Measurements from ENCODE around the gene ZNF135.

Gene ZNF135

DNA sequence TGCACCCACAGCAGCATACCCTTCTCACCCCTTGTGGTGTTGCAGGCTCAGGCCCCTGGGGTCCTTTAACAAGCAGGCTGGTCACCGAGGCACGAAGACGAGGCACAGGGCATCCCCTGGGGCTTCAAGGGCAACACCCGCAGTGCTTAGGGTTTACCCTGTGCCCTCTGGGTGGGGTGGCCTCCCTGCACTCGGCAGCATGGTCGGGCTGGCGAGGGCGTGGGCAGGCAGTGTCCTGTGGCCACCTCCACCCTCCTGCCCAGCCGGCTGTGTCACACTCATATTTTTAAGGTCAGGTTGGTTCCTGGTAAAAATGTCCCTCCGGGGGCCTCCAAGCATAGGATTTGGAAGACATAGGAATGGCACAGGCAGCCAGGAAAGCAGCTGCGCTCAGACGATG is 11.4 kb upstream of the ZNF135 start:
- no peak for DNase-seq

DNA sequence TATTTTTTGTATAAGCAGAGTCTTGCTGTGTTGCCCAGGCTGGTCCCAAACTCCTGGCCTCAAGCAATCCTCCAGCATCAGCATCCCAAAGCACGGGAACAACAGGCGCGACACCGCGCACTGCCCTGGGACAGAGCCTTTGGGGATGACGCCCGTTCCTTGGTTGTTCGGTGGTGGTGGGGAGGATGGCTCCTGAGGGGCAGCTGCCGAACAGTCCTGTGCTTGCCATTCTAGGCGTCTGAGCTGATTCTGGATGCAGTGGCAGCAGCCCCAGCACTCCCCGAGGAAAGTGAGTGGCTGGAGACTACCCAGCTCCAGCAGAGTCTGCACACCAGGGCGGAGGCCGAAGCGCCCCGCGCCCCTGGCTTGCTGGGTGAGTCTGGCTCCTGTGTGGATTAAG is 6.8 kb upstream of the ZNF135 start:
- DNase-seq = no peak

DNA sequence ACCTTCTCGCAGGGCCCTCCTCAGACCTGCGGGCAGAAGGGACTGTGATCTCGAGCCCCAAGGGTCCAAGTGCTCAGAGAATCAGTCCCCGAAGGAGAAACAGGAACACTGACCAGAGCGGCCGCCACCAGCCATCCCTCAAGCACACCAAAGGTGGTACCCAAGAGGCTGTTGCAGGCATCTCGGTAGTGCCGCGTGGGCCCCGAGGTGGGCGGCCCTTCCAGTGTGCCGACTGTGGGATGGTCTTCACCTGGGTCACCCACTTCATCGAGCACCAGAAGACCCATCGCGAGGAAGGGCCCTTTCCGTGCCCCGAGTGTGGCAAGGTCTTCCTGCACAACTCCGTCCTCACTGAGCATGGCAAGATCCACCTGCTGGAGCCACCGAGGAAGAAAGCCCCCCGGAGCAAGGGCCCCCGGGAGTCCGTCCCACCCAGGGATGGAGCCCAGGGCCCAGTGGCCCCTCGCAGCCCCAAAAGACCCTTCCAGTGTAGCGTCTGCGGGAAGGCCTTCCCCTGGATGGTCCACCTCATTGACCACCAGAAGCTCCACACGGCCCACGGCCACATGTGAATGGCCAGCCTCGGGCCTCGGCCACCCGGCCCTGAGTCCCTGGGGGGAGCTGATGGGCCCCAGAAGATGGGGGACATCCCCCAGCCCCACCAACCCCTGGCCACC is 5.5 kb upstream of the ZNF135 start:
- DNase-seq = no peak

DNA sequence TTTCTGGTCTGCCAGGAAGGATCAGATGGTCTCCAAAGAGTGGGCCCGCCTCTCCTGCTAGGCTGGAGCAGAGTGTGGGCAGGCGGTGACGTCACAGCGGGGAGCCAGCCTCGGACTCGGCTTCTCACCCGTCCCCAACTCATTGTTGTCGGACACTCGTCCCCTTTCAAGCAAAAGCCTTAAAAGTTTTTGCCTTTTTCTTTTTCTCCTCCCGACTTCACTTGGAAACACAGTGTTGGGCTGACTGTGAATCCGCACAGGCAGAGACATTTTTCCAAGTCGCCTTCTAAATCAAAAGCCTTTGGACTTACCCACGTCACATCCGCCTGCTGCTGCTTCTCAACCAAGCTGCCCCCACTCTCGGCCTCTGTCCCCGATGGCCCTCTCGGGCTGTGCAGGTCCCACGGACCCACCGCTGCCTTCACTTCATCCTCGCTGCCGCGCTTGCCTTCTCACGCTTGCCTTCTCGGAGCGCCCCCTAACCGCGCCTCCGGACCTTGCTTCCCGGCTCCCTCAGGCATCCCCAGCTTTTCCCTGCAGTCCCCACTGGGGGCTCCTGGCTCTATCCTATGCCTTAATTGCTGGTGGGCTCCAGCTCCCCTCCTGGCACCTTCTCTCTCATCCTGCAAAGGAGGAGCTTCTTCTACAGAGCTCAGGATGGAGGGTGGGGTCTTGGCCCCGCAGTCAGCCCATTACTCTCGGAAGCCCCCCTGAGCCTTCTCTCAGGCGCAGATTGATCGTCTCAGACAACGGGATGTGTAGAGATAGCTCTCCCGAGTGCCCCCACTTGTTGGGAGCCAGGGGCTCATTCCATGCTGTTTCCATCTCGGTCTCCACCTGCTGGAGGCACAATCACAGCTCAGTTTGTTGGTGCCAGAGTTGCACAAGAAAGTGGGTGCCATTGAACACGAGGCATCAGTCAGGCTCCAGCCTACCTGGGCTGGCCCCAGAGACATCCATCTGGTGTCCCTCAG is 3.9 kb upstream of the ZNF135 start:
- no peak for DNase-seq

DNA sequence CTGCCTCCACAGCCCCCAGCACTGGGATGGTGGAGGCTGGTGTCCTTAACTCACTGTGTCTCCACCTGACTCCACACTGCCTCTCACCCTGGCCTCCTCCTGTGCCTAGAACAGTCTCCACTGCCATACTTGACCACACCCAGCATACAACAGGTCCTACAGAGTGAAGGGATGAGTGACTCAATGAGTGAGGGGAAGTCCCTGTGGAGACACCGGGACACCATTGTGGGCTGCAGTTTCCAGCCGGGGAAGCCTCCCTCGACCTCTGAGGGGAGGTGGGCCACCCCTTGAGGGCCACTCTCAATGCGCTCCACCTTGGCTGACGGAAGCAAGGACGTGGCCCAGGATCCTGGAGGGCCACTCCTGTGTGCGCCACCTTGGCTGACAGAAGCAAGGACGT is 2.8 kb upstream of the ZNF135 start:
- no peak for DNase-seq

DNA sequence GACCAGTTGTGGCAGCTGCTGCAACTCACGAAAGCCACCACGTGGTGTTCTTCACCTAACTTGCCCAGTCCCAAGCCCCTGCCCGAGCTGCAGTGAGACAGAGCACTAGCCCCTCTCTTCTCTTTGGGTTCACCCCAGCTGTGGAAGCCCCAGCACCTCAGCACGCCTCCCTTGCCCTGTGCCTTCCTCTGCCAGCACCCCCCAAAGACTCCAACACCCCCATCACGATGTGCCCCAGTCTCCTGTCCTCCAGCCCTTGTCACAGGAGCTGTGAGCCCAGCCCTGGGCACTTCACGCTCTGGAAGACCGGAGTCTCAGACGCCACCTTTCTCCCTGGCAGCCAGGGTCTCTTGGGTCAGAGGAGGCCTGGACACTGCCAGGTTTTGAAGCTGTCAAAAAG is 2.2 kb upstream of the ZNF135 start:
- no peak for DNase-seq

DNA sequence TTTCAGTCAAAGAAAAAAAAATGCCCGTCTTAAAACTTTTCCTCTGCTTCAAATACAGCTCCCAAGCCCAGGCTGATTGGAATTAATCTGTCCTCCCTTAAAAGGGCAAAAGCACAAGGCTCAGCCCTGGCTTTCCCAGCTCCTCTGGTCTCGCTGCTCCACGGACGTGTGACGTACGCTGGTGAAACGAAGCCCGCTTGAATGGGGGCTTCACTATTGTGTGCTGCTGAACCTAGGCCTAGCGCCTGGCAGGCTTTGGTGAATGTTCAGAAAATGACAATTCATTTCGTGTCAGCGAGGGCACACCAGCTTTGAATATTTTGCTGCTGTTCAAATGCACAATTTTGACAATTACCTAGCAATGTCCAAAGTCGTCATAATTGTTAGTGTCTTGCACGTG is 615 bp upstream of the ZNF135 start:
- no peak for DNase-seq

DNA sequence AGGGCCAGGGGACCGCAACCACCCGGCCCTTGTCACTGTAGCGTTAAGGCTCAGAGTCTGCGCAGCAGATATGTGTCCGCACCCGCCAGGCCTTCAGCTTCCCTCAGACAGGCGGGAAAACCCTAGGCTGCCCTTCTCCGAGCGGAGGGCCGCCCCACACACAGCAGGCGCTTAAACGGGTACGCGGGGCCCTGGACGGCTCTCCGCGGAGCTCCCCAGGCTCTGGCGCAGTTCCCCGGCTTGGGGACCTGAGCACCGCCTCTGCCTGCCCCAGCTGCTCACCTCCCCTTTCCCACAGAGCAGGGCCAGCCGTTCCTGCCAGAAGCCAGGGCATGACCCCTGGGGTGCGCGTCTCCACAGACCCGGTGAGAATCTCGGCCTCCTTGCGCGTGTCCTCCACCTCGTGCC is 593 bp downstream of the ZNF135 start:
- DNase-seq = no peak

DNA sequence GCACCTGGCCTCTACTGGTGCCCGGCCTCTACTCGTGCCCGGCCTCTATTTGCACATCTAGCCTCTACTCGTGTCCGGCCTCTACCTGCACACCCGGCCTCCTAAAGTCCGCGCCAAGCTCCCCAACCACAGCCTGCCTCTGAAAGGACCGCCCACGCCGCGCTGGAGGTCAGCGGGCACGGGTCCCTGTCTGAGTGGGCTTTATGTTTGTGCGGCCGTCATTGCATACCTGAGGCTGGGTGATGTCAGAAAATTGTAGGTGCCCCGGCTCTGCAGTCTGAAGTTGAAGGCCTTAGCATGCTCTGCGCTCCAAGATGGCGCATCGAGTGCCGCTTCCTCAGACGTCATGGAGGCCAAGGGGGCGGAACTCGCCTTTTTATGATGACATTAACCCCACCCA is 1.1 kb downstream of the ZNF135 start:
- DNase-seq = no peak

DNA sequence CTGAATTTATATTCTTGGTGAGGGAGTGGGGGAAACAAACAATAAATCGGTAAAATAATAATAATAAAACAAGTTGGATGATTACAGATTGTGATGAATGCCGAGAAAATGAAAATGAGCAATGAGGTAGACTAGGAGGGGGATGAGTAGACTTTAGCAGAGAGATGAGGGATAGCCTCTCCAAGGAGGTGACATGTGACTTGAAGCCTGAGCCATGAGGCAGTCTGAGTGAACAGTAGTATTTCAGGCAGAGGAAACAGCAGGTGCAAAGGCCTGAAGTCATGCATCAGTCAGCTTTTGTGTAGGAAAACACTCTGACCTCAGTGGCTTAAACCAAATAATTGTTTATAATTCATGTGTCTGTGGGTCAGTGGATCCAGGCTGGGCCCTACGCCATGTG is 4.6 kb downstream of the ZNF135 start:
- DNase-seq = no peak

DNA sequence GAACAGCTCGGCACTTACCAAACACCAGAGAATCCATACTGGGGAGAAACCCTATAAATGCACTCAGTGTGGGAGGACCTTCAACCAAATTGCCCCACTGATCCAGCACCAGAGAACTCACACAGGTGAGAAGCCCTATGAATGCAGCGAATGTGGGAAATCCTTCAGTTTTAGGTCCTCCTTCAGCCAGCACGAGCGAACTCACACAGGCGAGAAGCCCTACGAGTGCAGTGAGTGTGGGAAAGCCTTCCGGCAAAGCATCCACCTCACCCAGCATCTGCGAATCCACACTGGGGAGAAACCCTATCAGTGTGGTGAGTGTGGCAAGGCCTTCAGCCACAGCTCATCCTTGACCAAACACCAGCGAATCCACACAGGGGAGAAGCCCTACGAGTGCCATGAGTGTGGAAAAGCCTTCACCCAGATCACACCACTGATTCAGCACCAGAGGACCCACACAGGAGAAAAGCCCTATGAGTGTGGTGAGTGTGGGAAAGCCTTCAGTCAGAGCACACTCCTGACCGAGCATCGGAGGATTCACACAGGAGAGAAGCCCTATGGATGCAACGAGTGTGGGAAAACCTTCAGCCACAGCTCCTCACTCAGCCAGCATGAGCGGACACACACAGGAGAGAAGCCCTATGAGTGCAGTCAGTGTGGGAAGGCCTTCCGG is 8.3 kb downstream of the ZNF135 start:
- no peak for DNase-seq

DNA sequence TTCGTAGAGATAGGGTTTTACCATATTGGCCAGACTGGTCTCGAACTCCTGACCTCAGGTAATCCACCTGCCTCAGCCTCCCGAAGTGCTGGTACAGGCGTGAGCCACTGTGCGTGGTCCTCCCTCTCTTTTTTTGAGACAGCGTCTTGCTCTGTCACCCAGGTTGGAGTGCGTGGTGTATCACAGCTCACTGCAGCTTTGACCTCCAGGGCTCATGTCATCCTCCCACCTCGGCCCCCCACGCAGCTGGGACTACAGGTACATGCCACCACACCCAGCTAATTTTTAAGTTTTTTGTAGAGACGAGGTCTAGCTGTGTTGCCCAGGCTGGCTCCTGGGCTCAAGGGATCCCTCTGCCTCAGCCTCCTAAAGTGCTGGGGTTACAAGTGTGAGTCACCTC is 20.7 kb downstream of the ZNF135 start:
- no peak for DNase-seq

DNA sequence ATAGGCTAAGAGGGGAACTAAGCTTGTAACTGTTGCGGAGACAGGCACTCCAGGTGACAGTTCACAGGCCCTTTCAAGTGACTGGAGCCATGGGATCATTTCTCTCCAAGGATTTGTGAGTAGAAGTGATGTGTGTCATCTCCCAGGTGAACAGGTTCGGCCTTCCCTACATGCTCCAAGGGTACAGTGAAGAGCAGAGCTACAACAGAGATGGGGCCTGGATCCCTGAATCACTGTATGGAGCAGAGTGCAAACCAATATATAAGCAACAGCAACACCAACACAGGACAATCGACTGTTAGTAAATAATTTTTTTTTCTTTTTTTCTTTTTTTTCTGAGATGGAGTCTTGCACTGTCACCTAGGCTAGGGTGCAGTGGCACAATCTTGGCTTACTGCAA is 23.9 kb downstream of the ZNF135 start:
- DNase-seq = no peak

DNA sequence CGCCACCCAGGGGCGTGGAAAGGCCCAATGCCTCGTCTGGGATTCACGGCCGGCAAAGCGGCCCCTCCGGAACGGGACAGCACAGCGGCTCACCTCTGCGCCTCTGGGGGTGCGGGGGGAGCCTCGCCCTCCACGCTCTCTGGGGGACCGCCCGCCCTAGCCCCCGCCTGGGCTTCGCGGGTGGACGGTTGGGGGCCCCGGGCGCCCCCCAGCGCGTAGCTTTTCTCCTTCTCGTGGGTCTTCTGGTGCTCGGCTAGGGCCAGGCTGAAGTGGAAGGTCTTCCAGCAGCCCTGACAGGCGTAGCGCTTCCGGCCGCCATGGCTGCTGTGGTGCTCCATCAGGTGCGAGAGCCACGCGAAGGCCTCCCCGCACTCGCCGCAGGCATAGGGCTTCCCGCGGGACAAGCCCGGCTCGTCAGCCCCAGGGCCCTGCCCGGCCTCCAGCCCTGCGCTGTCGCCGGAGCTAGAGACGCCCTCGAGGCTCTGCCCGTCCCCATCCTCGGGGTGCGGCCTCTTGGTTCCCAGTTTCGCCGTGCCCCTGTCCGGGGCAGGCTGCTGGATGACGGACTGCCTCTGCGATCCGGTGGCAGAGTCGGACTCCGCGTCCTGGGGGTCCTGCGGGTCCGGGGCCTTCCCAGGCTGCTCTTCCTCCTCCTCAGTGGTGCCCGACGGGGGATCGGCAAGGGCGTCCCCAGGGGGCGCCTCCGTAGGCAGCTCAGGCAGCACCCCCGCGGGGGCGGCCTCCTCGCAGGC is 25.7 kb downstream of the ZNF135 start:
- DNase-seq = no peak

DNA sequence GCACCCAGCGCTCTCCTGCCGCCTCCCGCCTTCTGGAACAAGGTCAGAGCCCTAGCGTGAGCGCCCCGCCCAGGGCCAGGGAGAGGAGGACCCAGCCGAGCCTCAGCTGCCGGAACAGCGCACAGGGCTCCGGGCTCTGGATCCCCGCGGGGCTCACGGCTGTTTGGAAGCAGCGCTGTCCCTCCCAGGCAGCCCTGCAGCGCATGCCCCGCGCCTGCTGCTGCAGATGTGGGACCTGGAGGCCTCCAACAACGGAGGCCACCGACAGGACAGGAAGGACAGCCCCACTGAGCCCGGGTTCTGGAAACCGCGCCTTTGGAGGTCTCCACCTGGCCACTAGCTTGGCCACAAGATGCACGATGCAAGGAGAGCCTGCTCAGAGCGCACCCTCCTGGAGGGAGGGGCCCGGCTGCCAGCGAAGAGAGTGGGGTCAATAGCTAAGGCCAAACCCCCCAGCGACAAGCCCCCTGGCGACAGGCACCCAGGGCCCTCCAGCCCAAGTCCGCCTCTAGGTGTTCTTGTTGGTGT is 26.3 kb downstream of the ZNF135 start:
- DNase-seq = no peak

DNA sequence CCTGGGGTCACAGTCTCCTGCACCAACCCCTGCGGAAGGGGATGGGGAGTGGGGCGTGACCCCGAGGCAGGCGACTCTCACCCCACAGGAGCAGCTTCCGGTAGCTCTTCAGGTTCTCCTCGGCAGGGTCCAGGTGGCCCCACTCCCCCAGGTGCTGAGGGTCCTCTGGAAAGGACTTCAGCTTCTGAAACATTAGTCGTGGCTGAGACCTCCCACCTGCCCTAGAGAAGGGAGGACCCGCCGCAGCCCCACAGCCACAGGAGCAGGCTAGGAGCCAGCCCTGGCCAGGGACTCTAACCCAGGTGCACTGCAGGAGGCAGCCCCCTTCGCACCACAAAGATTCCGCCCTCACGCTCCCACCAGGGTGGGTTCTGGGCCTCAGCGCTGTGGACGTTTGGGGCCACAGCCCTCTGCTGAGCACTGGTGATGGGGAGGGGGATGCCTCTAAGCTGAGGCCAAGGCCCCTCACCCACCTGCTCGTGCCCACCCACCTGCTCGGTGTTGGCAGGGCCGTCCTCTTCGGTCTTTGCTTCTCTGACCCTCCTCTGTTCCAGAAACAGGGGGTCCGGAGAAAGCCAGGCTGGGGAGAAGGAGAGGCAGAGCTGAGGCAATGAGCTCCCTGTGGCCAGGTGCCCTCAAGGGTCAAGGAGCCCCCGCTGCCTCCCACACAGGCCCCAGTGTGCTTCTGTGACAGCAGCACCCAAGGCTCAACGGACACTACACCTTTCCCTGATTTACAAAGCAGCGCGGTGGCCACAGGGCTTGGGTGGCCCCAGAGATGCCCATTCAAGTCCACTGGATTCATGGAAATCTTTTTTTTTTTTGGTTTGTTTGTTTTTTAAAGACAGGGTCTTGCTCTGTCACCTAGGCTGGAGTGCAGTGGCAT is 28.0 kb downstream of the ZNF135 start:
- DNase-seq = no peak

DNA sequence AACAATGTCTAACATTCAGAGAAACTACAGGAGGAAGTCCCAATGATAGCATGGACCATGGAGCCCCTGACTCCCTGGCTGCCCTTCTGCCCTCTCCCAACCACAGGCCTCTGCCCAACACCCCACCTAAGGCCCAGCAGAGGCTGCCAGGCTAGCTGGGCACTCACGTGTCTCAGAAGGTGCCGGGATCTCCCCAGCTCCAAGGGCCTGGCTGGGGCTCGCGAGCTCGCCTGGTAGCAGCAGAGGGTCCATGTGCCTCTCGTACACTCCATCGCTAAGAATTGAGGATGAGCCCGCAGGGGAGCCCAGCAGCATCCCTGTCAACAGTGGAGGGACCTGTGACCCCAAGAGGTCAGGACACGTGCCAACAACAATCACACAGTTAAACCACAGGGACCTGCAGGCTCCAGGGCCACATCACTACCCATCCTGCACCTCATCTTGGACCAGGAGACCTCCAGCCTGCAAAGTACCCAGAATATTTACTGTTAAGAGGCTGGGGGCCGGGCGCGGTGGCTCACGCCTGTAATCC is 29.5 kb downstream of the ZNF135 start:
- DNase-seq = no peak

DNA sequence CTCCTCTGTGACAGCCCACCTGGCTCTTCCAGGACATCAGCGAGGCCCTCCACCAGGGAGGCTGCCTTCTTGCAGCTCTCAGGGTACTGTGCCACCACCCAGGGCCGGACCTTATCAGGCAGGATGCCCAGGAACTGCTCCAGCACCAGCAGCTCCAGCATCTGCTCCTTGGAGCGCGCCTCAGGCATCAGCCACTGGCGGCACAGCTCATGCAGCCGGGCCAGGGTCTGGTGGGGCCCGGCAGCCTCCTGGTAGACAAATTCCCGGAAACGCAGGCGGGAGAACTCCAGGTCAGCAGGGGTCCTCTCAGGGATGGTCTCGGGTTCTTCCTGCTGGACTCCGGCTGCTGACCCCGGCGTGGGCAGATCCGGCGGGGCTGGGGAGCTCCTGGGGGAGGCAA is 30.8 kb downstream of the ZNF135 start:
- DNase-seq = no peak

DNA sequence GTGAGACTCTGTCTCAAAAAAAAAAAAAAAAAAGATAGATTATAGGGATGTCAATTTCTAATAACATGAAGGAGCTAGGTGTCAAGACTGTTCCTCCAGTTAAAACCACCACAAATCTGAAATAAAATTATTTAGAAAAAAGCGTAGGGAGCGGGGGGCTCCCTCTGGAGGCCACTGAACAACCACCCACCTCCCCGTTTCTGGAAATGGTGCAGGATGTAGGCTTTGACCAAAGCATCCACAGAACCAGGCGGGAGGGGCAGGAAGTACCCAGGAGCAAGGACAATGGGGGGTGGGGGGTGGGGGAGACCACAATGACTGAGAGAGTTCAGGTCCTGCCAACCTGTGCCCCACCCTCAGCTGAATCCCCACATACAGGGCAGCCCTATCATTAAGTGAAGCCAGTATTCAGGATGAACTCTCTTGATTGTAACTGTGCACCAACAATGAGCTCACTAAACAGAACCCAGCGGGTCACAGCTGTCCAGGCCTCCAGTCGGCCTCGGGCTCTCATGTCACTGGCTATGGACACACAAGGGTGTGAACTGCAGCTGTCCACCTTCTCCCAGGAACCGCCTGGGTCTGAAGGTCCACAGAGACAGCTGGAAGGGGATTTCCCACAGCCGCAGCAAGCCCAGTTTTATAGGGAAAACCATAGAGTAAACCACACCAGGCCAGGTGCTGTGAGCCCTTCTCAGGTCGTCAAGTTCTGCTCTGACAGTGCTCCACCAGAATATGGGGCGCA is 32.3 kb downstream of the ZNF135 start:
- DNase-seq = no peak

DNA sequence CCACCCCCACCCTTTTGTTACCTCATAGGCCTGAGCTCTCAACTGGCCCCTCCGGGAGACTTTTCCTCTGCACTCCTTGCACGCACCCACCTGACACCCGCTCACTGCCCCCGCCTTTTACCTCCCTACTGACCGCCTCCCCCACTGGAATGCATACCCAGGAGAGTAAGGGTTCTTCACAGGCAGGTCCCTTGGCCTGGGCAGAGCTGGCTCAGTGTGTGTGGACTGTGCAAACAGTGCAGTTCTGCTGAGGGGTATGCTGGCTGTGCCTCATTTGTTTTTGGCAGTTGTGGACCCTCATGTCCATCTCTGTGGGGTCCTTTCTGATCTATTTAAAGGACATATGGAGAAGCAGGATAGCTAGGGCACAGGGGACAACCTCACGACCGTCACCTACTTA is 34.0 kb downstream of the ZNF135 start:
- DNase-seq = no peak

DNA sequence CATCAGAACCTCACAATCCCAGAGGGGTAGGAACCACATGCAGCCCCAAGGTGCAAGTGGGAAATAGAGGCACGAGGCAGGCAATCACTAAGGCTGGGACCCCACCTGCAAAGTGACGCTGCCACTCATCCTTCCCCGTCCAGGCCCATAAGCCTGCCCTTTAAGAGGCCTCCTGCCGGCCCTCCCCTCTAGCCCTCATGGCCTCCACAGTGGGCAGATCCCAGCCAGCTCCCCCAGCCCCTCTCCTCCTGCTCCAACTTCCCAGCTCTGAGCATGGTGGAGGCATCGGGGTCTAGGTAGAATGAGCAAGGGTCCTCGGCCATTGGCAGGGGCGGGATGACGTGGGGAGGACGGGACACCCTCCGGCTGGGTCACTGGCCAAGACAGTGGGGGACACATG is 36.2 kb downstream of the ZNF135 start:
- DNase-seq = no peak
